OCI-M1 (cell line): Measurements from ENCODE around the gene KCNQ1.

Source experiments
- DNase-seq: peaks from one replicate; lab custom pipeline; 2025; lab: John Stamatoyannopoulos, UW

The KCNQ1 gene

DNA sequence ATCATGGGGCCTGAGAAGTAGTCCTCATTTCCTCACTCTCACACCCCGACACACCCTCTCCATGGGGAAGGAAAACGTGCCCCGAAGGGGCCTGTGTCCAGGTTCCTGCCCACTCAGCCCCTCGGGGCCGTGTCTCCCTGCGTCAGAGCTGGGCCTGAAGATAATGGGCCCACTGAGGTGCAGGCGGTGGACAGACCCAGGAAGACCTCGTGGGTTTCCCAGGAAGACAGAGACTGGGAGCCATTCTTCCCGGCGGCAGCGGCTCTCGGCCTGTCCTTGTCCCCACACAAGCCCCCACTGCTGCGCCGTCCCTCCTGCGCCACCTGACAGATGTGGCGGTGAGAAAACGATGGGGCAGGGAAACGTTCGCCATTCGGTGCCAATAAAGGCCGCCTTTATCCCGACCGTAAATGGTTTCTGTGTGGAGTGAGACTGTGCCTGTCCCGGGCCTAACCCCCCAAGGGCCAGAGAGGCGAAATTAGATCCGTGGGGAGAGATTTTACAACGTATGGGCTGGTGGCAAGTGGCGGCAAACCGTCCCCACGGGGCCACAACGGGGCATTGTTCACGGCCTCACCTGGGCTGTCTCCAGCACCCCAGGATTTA lies 351.8 kb downstream of the KCNQ1 start:
- no peak for DNase-seq

DNA sequence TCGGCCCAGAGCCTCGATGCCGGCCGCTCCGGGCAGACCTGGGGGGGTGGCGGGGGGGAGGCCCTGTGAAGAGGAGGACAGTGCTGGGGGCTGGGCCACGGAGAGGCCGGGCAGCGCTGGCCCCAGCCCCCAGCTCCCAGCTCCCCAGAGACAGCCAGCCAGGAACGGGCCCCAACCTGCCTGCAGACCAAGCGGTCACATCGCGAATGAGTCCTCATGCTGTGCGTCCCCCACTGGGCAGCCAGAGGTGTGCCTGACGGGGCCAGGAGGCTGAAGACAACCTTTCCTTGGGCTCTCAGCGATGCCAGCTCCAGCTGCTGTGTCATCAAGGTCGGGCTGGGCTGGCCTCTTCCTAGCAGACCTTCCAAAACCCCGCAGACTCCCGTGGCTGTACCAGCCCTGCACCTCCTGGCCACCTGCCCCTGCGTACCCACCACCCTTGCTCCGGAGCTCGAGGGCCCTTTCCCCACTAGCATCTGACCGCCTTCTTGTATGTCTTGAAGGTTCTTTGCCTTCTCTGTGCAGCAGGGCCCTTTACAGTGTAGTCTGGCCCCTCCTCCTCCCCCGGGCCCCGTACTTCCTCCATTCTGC lies 352.4 kb downstream of the KCNQ1 start:
- no peak for DNase-seq

DNA sequence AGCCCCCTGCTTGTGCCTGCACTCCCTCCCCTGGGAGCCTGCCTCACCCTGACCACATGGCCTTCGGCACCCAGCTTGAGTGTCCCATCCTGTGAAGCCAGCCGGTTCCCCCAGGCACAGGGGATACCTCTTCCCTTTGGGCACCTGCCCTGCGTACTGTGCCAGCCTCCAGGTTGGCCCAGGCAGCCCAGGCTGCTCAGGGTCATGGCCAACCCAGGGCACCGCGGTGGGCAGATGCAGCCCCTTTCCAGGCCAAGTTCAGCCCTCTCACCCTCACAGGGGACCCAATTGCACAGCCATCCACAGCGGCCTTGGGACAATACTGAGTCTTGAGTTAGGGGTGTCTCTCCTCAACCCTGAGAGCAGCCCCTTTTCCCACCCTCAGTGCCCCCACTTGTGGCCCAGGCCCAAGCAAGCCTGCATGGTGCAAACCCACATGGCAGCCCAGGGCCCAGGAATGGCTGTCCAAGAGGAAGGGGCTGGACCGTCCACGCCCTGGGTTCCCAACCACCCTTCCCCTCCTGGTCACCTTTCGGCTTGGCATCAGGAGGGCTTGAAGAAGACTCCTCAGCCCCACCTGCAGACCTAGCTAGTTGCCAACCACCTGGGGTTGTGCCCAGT lies 353.0 kb downstream of the KCNQ1 start:
- DNase-seq, result no peak

GRCh38 chr11:2798951-2799761 lies 354.3 kb downstream of the KCNQ1 start:
- DNase-seq, result no peak

- peak; percentile 15 for DNase-seq
Measured at GRCh38 chr11:2799881-2800654, 355.3 kb downstream of the KCNQ1 start.

DNA sequence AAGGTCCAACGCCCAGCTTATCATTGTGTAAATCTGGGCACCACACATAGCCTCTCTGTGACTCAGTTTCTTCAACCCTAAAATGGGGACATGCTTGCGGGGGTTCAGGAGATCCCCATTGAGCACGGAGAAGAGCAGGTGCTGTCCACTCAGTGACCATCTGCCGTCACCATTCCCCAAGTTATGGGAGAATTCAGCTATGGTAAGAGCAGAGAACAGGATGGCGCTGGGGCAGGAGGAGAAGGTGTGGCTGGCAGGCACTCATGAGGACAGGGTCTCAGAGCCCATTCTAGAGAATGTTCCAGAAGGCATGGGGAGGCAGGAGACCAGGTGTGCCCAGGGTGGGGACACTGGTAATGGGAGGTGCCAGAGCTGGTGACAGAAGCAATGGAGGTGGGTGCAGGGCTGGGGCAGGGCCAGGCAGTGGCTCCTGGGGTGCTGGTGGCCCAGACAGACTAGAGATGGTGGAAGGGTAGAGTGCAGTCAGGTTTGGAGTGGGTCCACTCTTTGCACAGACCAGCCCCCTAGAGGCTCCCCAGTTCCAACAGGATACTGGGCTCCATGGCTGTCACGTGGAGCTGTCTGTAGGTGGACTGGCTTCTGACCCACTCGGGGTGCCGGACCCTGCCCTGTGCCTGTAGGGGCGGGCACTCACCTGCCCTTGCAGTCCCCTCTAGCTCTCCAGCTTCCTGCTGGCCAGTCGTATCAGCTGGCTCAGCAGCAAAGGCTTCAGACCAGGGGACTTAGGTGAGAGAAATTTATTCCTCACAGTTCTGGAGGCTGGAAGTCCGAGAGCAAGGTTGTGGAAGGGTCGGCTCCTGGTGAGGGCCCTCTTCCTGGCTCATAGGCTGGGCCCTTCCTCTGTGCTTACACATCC lies 356.1 kb downstream of the KCNQ1 start:
- no peak for DNase-seq

GRCh38 chr11:2801711-2802388 lies 357.0 kb downstream of the KCNQ1 start:
- DNase-seq, result no peak

DNA sequence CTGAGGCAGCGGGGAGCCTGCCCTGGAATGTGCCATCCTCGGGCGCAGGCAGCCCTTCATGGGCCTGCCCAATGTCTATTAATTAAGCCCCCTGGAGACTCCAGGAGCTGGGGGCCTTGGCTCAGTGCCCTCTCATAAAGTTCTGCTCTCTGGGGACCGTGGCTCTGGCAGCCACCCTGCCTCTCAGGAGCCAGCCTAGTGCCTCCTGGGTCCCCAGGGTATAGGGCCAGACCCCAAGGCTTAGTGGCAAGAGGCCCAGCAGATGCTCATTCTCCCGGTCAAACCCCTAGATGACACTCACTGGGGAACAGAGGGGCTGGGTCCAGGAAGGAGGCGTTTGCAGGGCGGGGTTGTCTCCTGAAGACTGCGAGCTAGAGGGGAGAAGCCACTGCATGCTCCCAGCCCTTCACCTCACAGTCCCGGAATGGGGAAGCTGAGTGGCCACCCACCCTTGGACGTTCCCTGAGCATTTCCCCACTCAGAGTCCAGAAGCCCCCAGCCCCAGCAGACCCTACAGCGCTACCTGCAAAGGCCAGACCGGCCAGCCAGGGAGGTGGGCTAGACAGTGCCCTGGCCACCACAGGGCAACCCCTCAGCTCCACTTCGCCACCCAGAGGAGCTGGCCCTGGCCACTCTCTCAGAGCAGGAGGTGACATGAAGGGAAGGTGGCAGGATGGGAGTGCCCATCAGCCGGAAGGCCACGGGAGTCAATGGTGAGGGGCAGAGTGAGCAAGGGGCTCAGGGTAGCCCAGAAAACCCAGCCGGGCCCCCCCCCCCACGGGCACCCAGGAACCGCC lies 357.8 kb downstream of the KCNQ1 start:
- no peak for DNase-seq

DNA sequence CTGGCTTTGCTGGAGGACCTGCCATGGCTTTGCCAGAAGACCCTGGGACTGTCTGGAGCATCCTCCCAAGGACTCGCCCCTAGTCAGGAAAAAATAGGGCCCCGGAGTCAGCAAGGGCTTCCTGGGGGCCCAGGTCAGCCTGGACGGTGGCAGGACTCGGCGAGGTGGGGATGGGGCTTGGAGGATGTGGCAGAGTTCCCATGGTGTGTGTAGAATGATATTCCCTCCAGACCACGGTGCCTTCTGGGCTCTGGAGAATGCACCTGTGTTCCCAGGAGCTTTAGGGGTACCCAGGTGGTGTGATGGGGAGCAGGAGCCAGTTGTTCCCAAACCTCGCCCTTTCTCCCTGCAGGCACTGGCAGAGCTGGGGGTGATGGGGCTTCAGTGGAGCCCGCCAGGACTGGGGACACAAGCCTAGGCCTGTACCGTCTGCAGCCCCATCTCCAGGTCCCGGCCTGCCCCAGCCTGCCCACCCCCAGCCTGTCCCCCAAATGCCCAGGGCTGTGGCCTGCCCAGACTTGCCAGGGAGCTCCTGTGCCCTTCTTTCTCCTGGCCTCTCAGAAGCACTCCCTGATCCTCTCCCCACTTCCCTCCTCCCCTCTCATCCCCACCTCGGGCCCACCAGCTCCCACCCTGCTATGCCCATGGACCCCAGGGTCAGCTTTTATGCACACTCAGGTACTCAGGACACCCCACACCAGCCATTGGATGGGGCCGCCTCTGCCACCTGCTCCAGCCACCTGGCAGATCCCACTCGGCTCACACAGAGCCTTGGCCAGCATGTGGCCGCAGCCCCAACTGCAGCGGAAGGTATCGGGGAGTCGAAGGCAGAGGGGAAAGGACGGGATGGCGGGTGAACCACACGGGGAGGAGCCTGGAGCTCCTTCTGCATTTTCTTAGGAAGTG lies 358.6 kb downstream of the KCNQ1 start:
- DNase-seq, result no peak

- no peak for DNase-seq
Measured at GRCh38 chr11:2804189-2804588, 359.4 kb downstream of the KCNQ1 start.

DNA sequence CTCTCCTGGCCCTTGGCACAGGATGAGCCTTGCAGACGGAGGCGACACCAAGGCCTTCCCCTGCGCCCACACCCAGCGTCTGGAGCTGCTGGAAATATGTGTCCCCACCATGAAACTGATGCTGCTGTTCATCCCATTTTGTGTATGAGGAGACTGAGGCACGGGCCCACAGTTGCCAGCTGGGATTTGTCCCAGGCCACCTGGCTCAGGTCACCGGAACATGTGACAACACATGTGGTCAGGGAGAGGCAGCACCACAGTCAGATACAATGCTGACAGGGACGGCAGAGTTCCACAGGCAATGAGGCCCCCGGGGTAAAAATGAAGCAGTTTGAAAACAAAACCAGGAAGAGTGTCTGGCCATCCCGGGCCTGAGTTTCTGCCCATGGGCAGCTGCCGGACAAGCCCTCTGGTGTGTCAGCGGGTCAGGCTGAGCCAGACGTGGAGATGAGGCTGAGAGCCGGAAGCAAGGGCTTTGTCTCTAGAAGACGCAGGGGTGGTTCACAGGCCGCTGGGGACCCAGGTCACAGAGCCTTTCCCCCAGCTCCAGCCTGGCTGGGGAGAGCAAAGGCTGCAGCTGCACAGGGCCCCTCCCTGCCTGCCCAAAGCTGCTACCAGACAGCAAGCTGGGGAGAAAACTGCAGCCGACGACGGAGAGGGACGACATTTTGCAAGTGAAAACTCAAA lies 360.0 kb downstream of the KCNQ1 start:
- DNase-seq, result no peak

GRCh38 chr11:2805388-2806056 lies 360.7 kb downstream of the KCNQ1 start:
- DNase-seq, result no peak

DNA sequence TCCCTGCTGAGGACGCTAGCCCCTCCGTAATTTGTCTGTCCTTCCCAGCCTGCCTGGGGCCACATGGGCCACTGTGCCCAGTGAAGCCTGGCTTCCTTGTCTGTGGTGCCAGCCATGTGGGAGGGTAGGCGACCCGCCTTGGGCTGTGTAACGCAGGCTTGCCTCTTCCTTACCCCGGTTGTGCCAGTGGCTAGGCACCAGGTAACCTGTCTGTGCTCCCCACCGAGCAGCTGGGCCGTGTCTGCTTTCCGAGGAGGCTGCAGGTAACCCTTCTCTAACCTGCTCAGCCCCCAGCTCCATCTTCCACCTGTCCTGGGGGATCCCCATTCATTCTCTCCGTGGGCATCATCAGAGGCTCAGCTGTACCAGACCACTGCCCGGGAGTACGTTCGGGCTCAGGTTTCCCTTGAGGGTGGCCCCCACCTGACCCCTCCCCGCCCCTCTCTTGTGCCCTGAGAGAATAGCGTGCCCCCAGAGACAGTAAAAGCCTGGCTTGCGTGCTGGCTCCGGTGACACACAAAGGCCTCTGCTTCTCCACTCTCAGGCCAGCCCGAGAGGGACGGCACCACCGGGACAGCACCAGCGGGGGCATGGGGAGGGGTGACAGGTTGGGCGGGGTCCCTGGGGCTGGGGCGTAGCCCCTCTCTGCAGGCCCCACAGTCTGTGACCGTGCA lies 361.7 kb downstream of the KCNQ1 start:
- no peak for DNase-seq

DNA sequence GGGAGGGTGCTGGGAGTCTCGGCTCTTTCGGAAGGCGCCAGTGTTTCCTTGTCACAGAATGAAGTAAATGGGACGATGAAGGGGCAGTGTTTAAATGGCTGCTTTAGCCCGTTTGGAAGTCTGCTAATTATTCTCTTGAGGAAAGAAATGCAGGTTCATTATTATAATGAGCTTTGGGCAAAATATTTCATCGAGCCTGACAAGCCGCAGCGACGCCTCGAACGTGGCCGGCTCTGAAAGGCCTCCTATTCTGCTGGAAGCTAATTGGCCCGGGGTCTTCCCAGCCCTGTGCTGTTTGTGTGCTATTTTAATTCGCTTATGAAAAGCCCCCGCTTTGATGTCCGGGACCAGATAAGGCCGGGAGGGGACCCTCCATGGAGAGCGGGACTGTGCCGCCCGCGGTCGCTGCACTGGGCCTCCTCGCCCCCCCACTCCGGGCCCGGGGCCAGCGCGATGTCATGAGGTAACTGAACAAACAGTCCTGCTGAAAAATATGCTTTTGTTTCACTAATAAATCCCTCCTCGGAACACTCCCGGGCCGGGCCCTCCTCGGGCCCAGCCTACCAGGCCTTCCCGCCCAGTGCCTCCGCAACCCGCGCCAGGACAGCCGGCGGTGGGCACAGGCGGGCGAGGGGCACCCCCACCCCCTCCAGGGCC lies 362.3 kb downstream of the KCNQ1 start:
- DNase-seq, result no peak

GRCh38 chr11:2807801-2808241 lies 363.0 kb downstream of the KCNQ1 start:
- DNase-seq, result no peak
